GM19023 (cell line): ENCODE results near the gene PDZD2.
"Not testable (repeated sequence)": the region's sequence is repeated elsewhere in the genome, so short reads cannot be mapped to it uniquely, and the experiment has no call there.

Source experiments
- ATAC-seq: cut with Tn5 transposase; IDR thresholded peaks from one replicate; pipeline ENCODE4 v1.9.1; 2021; ENCODE audit warnings: mild to moderate bottlenecking, moderate library complexity; ENCODE audit not compliant: unreplicated experiment

Gene PDZD2

DNA sequence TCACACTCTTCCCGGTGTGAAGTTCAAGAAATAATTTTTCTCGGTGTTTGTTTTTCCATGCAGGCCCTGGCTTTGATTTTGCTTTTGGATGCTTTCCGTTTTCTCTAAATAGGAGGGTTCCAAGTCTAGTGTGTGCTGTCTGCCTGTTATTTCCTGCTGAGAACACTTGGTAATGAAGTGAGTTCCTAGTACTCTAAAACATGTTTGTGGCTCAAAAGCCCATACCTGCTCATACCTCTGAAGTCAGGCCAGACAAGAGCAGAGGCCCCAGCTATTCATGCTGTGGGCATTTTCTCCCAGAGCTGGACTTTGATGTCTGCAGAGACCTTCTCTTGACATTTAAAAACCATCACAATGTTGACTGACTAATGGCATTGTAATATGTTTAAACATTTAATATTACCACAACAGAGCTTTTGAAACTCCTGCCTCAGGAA is 324.0 kb downstream of the PDZD2 start:
- ATAC-seq, result no peak

DNA sequence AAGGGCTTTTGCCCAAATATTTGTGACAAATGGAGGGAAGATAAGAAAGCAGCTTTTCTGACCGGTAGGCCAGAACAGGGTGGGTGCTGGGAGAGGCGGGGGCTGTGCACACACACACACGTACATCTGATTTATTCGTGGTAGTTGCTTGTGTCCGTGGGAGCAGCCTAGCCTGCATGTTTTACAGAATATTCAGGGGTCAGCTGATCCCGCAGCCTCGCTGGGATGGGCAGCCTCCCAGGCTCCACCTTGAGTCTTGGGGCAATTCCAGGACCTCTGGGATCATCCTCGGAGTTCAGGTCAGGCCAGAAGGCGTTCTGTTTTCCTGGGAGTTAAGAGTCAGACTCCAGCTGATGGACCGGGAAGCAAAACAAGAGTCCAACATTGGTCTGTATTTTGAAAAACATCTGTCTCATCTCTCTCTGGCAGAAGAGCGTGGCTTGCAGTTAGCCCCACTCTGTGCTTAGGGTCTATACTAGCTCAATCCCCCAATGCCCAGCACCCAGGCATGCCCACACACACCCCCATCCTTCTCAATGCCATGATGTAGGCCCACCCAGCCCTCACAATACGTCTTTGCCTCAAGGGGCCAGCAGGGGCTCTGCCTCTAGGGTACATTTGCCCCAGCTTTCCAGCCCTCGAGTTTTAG is 324.6 kb downstream of the PDZD2 start:
- ATAC-seq, result no peak

DNA sequence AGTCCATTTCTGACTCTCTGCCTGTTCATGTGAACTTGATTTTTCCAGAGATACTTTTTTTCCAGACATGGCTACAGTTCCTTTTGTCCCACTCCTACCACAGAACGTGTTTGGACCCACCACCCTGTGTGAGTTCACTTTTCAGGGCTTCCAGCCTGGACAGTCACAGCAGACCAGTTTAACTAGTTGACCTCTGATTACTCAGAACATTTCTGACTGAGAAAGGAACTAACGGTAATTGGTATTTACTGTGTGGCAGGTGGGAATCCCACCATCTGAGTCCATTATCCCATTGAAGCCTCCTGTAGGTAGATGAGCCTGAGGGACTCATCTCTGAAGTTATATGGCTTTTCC is 325.1 kb downstream of the PDZD2 start:
- ATAC-seq, result no peak

DNA sequence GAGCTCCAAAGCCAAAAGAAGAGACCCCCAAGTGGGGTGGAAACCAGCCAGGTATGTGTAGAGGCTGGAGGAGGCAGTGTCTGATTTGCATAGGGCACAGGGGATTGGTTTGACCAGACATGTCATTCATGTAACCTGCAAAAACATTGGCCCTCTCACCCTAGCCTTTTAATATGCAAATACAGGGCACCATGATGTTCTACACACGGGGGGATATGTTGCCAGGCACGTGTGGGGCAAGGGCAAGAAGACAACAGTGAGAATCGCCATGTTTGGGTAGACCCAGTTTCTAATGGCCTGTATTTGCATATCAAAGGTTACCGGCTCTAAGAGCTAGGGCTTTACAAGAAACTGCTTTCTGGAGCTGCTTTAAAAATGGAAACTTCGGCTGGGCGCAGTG is 326.3 kb downstream of the PDZD2 start:
- no peak for ATAC-seq

DNA sequence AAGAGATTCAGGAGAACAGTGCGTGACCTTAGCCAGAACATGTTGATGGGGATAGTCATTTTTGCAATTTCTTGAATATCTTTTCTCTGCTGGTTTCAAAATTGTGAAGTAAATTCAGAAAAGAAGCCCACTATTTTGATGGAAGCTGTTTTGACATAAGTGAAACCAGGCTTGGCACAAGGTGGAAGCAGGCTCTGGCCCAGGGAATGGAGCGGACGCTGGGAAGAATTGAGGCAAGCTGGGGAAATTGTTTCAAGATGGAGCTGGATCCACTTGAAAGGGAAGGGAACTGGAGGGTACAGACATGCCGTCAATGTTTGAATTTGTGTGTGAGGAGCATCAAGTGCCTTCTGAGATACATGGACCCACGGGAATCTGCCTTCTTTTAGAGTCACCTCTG is 328.0 kb downstream of the PDZD2 start:
- ATAC-seq, result no peak

DNA sequence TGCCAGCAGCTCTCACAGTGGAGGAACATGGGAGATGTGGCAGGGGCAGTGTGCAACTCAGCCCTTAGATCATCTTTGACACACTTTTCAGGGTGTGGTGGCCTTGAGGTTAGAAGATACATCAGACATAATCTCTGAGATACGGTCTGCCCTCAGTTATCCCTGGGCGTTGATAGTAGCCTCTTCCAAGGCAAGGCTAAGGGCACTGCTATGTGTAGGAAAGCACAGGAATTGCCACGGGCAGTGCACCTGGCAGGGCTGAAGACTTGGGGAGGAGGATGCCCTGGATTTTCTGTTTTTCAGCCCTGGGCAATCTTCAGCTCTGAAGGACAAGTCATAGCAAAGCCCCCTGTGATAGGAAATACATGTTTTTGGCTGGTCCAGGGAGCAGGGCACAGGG is 328.5 kb downstream of the PDZD2 start:
- ATAC-seq, result no peak

DNA sequence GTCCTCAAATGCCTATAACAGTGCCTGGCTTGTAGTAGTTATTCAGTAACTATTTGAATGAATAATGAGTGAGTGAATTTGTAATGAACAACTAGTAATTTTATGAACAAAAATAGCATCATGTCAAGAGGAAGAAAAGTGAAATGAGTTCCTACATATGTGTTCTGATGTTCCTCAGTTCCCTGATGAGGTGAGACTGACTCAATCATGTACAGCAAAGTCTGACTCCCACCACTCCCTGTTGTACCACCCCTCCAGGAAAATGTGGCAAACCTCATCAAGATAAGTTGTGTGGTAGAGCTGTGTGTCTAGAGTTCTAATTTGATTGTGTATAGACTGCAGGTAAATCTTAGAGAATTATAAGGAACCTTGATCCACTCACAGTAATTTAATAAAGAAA is 333.6 kb downstream of the PDZD2 start:
- ATAC-seq, result no peak

DNA sequence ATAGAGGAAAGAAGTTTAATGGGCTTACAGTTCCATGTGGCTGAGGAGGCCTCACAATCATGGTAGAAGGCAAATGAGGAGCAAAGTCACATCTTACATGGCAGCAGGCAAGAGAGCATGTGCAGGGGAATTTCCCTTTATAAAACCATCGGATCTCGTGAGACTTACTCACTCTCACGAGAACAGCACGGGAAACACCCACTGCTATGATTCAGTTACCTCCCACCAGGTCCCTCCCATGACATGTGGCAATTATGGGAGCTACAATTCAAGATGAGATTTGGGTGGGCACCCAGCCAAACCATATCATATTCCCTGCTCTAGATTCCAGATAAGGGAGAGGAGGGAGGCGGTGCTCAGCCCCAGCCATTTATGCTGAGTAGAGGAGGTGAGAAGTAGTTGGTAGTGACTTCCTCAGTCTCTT is 336.3 kb downstream of the PDZD2 start:
- not testable (repeated sequence) for ATAC-seq

DNA sequence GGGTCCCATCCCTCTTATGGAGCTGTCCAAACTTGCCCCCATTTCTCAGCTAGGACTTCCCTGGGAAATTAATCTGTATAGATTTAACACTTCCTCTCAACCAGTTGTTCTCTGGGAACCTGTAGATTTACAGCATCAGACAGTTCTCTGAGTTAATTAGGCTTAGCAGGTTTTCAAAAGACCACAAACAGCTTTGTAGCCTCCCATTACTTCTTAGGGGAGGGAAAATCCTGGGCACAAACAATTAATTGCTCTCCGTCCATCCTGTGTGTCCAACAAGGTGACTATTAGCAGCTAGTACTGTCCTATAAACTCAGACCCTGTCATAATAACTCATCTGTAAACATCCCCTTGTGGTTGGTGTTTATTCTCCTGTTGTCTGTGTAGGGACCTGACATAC is 337.2 kb downstream of the PDZD2 start:
- no peak for ATAC-seq

DNA sequence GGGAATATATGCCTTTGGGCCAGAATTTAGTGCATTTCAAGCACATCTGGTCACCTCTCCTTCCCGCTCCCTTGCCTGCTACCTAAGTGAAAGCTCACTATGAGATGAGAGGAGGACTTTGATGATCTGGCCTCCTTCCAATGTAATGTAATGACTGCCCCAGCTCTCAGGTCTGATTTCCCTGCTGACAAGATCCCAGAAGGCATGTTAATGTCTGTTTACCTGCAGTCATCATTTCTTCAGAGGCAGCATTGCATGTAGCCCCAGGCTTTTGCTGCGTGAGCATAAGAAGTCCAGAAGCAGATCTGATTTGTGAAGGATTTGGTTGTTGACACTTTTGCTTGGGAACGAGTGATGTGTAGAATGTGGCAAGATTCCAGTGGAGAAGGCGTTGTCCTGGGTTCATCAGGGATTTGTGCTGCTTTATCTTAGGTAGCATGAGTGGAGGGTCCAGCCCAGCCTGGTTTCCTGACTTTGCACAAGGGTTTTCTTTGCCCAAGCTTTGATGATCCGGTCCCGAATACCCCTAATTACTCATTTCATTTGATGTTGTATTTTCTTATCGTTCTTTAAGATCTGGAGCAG is 342.5 kb downstream of the PDZD2 start:
- no peak for ATAC-seq

DNA sequence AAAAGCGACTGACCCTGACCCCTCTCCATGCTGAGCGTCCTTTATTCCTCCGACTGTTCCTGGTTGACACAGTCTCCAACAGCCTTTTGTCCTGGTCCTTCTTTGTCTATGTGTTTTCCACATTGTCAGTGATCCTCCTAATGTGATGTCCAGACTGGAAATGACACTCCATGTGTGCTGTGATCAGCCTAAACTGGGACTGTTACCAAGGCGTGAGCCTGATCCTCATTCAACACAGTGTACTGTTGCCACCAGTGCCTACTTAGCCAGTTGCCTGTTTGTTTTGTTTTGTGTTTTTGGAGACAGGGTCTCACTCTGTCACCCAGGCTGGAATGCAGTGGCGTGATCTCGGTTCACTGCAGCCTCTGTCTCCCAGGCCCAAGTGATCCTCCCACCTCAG is 343.1 kb downstream of the PDZD2 start:
- no peak for ATAC-seq

DNA sequence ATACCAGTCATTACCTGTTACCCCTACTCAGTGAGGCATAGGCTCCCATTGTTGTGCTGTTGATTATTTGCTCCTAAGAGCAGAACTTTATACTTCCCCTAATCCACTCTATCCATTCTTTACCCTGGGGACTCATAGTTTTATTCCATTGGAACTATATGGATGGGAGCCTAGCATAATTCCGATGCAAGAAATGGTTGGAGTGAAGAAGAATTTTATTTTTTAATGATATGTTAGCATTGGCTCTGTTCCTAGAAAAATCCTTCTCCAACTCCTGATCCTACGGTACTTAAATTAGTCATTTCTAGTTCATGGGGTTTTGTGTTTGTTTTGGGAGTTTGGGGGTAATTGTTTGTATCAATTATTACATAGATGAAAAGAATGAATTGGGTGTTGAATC is 343.7 kb downstream of the PDZD2 start:
- ATAC-seq, result no peak

DNA sequence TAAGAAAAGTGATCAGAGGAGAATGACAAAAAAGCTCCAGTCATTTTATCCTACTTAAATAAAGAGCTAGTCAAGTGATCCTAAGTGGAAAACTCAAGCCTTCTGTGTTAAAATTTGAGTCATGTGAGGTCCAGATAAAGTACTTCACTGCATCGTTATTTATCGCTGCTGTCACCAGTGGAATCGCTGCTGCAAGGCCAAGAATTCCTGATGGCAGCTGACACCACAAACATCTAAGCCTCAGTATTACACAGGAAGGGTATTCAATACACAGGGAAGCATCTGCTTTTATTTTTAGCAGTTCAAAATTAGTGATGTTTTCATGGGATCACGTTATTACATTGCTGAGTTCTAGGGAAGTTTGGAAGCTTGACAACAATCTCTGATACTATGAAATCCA is 344.9 kb downstream of the PDZD2 start:
- ATAC-seq, result no peak

DNA sequence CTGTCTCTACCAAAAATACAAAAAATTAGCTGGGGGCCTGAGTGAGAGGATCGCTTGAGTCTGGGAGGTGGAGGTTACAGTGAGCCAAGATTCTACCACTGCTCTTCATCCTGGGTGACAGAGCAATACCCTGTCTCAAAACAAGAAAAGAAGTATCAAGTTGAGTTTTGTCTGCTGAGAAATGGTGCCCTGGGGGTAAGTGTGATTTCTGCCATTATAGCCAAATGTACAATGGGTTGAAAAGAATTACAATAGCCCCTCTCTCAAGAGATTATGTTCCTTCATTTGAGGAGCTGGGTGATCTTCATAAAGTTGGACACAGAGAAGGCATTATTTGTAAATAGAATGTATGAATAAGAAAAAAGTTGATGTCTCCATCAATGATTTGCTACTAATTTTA is 345.8 kb downstream of the PDZD2 start:
- ATAC-seq, result no peak

DNA sequence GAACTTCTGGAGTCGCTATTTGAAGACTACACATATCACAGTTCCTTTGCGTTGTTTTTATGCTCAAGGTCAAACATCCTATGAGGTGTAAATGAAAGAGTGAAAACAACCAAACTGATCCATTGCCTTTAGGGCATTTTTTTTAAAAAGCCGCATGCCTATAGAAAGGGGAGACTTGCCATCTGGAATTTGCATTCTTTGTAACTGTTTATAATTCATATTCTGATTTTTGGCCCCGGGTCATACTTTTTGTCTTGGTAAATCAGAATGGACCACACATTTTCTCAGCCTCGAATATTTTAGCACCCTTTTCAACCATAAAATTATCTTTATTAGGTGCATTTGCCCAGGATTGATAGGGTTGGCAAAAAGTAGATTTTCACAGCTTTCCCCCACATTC is 347.2 kb downstream of the PDZD2 start:
- no peak for ATAC-seq

DNA sequence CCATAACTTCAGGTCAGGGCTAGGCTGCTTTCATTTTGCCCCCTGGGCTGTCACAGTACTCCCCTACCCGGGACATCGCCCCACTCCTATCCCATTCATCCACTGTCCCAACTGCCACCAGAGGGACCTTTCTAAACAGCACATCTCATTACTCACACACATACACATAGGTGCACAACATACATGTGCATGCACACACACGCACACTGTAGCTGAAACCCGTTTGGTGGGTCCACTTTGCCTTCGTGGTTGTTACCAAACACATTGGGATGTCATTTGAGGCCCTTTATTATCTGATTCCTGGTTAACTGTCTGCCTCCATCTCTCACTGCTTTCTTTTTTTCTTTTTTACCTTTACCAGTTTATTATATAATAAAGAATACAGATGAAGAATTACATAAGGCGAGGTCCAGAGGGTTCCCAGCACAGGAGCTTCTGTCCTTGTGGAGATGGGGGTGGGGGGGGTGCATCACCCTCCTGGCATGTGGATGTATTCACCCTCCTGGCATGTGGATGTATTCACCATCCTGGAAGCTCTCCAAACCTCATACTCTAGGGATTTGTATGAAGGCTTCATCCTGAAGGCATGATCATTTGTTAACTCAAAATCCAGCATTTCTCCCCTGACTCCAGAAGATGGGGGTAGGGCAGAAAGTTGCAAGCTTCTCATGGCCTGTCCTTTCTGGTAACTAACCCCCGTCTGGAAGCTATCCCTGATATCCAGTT is 349.2 kb downstream of the PDZD2 start:
- ATAC-seq, result no peak

DNA sequence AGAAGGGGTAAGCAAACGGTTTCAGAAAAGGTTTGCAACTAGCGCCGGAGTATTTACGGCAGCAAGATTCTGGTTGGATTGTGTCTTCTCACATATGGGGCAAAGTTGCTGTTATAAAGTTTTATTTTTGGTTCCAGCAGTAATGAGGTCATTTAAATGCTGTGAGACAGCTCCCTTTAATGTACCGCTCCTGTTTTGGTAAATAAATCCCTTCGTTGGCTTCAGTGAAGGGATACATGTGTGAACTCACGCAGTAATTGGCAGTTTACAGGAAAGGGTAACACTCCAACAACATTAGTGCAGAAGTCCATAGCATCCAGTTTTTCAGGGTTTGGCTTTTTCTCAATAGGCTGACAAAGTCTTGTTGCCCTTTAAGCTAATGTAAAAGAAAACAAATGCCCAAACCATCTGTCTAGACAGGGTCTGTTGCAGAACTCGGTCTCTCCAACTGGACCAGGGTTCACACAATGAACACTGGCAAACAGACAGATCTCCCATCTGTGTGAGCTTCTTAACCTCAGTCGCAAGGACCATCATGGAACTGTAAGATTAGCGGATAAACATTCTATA is 351.2 kb downstream of the PDZD2 start:
- no peak for ATAC-seq

DNA sequence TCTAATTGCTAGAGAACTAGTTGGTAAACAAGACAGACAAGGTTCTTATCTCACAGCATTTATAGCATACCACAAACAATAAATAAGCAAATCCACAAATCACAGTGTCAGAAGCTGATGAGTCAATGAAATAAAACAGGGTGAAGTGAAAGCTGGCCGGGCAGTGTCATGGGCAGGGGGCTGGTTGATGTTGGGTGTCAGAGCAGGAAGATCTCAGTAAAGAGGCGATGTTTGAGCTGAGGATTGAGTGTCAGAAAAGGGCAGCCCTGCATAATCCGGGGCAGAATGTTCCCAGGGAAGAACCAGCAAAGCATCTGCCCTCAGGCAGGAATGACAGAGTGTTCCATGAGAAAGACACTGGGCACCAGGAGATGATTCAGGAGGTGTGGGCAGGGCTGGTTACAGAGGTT is 351.8 kb downstream of the PDZD2 start:
- ATAC-seq, result no peak

DNA sequence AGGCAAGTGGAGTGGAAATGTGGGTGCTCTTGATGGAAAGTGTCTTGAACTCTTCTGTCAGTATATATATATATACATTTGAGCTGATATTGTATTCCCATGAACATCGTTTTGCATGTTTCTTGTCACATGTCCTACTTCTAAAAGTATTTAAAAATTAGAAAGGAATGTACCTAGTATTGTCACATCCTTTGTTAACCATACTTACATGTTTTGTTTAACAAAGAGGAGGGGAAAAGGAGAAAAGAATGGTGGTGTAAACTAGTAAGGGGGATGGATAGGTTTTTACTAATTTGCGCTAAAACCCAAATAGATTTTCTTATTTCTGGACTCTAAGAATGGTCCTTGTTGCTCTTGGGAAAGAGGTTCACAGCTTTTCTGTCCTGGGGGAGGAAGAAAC is 353.4 kb downstream of the PDZD2 start:
- ATAC-seq, result no peak

DNA sequence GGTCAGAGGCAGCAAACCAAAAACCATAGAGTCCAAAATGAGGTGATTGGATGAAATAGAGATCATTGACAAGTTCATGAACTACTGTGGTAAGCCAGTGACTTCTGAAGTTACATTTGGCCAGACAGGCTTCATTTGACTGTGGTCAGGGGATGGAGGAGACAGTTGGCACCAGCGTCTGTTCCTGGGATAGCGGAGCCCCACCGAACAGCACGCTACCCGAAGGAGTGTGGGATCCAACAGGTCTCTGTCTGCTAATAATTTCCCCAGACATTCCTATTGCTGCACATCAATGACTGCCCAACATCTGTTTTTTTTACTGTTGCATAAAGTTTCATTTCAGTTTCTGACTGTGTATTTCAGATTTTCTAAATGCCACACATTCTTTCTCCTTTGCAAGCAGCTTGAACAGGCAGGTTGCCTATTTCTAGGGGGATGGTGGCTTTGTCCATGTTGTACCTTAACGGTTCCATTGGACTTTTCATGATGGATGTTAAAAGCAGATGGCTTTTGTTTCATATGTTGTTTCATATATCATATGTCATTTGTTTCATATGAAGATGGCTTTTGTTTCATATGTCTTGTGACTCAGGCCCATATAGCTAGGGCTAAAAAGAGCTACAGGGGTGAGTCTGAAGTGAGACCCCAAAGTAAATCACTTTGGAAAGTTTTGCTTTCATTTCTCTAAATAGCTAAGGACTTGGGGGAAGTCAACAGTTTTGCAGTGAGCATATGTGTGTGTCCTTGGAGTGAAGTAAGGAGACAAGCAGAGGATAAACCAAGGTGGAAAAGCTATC is 354.4 kb downstream of the PDZD2 start:
- ATAC-seq, result peak; percentile 45

DNA sequence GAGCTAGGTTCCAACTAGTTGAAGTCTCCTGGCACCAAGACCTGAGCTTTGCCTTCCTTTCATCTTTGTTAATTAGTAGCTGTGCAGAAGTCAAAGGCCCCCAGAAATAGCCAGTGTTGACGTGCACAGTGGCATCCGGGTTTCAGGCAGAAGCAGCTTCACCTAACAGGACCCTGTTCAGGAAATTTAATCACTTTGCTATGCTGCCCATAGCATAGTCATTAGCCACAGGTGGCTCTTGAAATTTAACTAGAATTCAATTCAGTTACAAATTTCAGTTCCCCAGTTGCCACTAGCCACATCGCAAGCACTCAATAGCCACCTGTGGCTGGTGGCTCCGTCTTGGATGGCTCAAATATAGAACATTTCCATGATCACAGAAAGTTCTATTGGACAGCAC is 356.1 kb downstream of the PDZD2 start:
- peak; percentile 56 for ATAC-seq
